HFFc6 (cell line): Measurements from ENCODE around the gene ITLN2. TPM values are rescaled to one million over a fixed set of nuclear protein-coding genes. Genes with fewer than 3 reads are reported as not detected.
"Not testable (repeated sequence)": the region's sequence is repeated elsewhere in the genome, so short reads cannot be mapped to it uniquely, and the experiment has no call there.

Experiments used
- DNase-seq: peaks from one replicate; pipeline ENCODE4 v3.0.0-alpha.2; 2018
- H3K27ac Mint-ChIP-seq: 2 replicates; pipeline ENCODE4 v1.8.0; 2020; ENCODE audit warnings: mild to moderate bottlenecking, mixed read lengths
- H3K27me3 Mint-ChIP-seq: 2 replicates; pipeline ENCODE4 v1.8.0; 2021; ENCODE audit warnings: mild to moderate bottlenecking, moderate library complexity, mixed read lengths; ENCODE audit not compliant: insufficient read depth
- H3K36me3 Mint-ChIP-seq: 2 replicates; pipeline ENCODE4 v1.8.0; 2021; ENCODE audit warnings: low read depth, mixed read lengths
- H3K4me1 Mint-ChIP-seq: 2 replicates; pipeline ENCODE4 v1.8.0; 2020; ENCODE audit warnings: low read depth, mixed read lengths
- H3K4me3 Mint-ChIP-seq: 2 replicates; pipeline ENCODE4 v1.8.0; 2020; ENCODE audit warnings: mild to moderate bottlenecking, moderate library complexity, mixed read lengths
- H3K9me3 Mint-ChIP-seq: 2 replicates; pipeline ENCODE4 v1.8.0; 2020; ENCODE audit warnings: mild to moderate bottlenecking, mixed read lengths
- CTCF ChIP-seq: fragments of 200-600 bp; sonication (generic); IDR thresholded peaks from 2 replicates; pipeline ENCODE4 v1.5.0; 2021; ENCODE audit warnings: antibody characterized with exemption, mild to moderate bottlenecking
- total RNA-seq, 6 experiments: library from RNA; stranded (reverse); fragmentation: NEBNext Ultra II Directional; extraction: Animal tissue kit (Norgen Biotek cat#: 25700); gene quantifications; 2 replicates in 1 of 6; 3 replicates in 5 of 6; pipeline ENCODE4 v1.2.3, GENCODE V29; 2021

ITLN2 gene
- total RNA-seq, 6 experiments from 2014 or later, result not detected

- Mint-ChIP-seq H3K27ac (peak overlapping the region; percentile 42; the same call in 1 of the 2 replicates), H3K27me3 (peaks cover 5% of the 10 kb centered on the region), H3K9me3 (no peaks in the 10 kb centered on the region), H3K36me3 (no peaks in the 10 kb centered on the region), H3K4me1 (peaks cover 41% of the 10 kb centered on the region), H3K4me3 (no peak overlapping the region)
- TF ChIP-seq CTCF, result no peak
- peak; percentile 57 for DNase-seq
These were observed 41.6 kb upstream of the ITLN2 start for GRCh38 chr1:160996178-160996577.

- Mint-ChIP-seq H3K27ac (no peak overlapping the region), H3K9me3 (no peaks in the 10 kb centered on the region), H3K4me1 (peaks cover 39% of the 10 kb centered on the region), H3K36me3 (no peaks in the 10 kb centered on the region), H3K4me3 (no peak overlapping the region), H3K27me3 (peaks cover 4% of the 10 kb centered on the region; the same call in 1 of the 2 replicates)
- DNase-seq, result peak; percentile 78
- peak; percentile 69 for TF ChIP-seq CTCF
These were observed 39.1 kb upstream of the ITLN2 start for GRCh38 chr1:160993544-160994193.

- not testable (repeated sequence) for DNase-seq, H3K9me3 Mint-ChIP-seq, H3K27ac Mint-ChIP-seq, H3K4me3 Mint-ChIP-seq, H3K36me3 Mint-ChIP-seq, H3K27me3 Mint-ChIP-seq
- H3K4me1 Mint-ChIP-seq, result peaks cover 31% of the 10 kb centered on the region
These were observed 37.4 kb upstream of the ITLN2 start for GRCh38 chr1:160992036-160992435.

- H3K27me3 Mint-ChIP-seq, result peaks cover 8% of the 10 kb centered on the region
- no peaks in the 10 kb centered on the region for H3K4me1 Mint-ChIP-seq
- H3K36me3 Mint-ChIP-seq, result no peaks in the 10 kb centered on the region
- H3K4me3 Mint-ChIP-seq, result no peak overlapping the region
- no peak for DNase-seq
- no peak for TF ChIP-seq CTCF
- no peaks in the 10 kb centered on the region for H3K9me3 Mint-ChIP-seq
- no peak overlapping the region for H3K27ac Mint-ChIP-seq
These were observed 32.9 kb upstream of the ITLN2 start for GRCh38 chr1:160987359-160988050.

GRCh38 chr1:160985723-160986122 is 31.1 kb upstream of the ITLN2 start:
- Mint-ChIP-seq H3K4me3 (no peak overlapping the region), H3K36me3 (no peaks in the 10 kb centered on the region), H3K9me3 (no peaks in the 10 kb centered on the region), H3K27ac (no peak overlapping the region), H3K4me1 (no peaks in the 10 kb centered on the region), H3K27me3 (peaks cover 20% of the 10 kb centered on the region)
- TF ChIP-seq CTCF, result no peak
- DNase-seq, result no peak
